ENCODE data around the gene F2RL3. TPM values are rescaled to one million over a fixed set of nuclear protein-coding genes. Genes with fewer than 3 reads are reported as not detected.
"Not testable (repeated sequence)": the region's sequence is repeated elsewhere in the genome, so short reads cannot be mapped to it uniquely, and the experiment has no call there.

Gene F2RL3
- total RNA-seq, 1 donor from 2014 or later: 33.9 TPM

DNA sequence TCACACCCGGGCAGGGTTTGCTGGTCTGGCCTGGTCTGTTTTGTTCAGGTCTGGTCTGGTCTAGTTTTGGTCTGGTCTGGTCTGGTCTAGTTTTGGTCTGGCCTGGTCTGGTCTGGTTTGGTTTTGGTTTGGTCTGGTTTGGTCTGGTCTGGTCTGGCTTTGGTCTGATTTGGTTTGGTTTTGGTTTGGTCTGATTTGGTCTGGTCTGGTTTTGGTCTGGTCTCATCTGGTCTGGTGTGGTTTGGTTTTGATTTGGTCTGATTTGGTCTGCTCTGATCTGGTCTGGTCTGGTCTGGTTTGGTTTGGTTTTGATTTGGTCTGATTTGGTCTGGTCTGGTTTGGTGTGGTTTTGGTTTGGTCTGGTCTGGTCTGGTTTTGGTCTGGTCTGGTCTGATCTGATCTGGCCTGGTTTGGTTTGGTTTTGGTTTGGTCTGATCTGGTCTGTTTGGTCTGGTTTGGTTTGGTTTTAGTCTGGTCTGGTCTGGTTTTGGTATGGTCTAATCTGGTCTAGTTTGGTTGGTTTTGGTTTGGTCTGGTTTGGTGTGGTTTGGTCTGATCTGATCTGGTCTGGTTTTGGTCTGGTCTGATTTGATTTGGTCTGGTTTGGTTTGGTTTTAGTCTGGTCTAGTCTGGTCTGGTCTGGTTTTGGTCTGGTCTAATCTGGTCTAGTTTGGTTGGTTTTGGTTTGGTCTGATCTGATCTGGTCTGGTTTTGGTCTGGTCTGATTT, 14.4 kb upstream of the F2RL3 start:
- no peak for DNase-seq (ENCODE audit: low spot score)

DNA sequence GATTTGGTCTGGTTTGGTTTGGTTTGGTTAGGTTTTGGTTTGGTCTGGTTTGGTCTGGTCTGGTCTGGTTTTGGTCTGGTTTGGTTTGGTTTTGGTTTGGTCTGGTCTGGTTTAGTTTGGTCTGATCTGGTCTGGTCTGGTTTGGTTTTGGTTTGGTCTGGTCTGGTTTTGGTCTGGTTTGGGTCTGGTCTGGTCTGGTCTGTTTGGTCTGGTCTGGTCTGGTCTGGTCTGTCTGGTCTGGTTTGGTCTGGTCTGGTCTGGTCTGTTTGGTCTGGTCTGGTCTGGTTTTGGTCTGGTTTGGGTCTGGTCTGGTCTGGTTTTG, 13.9 kb upstream of the F2RL3 start:
- DNase-seq (ENCODE audit: low spot score): not testable (repeated sequence)

DNA sequence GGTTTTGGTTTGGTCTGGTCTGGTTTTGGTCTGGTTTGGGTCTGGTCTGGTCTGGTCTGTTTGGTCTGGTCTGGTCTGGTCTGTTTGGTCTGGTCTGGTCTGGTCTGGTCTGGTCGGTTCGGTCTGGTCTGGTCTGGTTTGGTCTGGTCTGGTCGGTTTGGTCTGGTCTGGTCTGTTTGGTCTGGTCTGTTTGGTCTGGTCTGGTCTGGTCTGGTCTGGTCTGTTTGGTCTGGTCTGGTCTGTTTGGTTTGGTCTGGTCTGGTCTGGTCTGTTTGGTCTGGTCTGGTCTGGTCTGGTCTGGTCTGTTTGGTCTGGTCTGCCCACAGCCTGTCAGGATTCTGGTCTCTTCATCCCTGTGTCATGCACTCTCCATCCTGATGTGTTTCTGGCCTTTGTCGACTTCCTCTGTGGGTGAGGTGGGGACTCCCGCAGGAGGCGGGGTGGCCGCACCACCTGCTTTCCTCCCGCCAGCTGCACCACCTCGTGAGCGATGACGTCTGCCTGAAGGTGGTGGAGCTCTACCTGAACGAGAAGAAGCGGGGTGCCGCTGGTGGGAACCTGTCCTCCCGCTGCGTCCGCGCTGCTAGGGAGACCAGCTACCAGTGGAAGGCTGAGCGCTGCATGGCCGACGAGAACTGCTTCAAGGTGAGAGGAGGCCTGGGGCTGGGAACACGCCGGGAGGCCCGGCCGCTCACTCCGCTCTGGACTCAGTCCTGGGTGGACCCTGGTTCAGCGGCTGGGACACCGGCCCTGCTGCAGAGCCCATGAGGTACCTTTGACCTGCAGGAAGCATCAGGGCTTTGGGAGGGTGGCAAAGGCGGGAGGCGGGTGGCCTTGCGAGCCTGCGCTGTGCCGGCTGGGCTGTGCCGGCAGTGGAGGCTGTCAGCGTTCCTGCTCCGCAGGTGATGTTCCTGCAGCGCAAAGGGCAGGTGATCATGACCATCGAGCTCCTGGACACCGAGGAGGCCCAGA, 12.9 kb upstream of the F2RL3 start:
- DNase-seq (ENCODE audit: low spot score): no peak

DNA sequence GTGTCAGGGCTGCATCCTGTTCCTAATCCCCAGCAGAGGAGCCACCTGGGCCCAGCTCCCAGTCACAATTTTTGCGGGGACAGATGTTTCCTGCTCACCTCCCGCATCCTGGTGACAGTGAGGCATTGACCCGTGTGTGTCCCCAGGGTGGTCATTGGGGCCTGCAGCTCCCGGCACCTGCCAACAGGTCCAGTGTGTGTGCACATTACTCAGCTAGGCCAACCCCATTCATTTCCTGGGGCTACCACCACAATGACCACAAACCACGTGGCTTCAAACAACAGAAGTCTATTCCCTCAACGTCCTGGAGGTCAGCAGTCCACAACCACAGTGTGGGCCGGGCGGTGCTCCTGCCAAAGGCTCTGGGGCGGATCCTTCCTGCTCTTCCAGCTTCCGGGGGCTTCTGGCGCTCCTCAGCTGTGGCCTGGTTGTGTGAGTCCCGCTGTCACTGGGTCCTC, 11.9 kb upstream of the F2RL3 start:
- DNase-seq (ENCODE audit: low spot score): no peak

DNA sequence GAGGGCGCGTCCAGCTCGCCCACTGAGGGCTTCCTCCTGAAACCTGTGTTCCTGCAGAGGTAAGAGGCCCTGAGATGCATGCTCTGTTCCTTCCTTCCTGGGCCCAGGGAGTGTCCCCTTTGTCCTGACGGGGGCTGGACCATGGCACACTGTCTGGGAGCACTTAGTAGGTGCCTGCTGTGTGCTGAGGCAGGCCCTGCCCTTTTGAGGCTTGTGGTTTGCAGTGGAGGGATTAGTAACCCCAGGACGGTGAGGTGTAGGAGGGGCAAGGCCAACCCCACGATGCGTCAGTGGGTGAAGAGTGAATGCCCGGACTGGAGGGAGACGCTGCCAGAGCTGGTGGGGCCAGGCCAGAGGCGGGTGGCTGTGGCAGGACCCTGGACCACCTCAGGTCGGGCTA, 11.2 kb upstream of the F2RL3 start:
- no peak for DNase-seq (ENCODE audit: low spot score)

DNA sequence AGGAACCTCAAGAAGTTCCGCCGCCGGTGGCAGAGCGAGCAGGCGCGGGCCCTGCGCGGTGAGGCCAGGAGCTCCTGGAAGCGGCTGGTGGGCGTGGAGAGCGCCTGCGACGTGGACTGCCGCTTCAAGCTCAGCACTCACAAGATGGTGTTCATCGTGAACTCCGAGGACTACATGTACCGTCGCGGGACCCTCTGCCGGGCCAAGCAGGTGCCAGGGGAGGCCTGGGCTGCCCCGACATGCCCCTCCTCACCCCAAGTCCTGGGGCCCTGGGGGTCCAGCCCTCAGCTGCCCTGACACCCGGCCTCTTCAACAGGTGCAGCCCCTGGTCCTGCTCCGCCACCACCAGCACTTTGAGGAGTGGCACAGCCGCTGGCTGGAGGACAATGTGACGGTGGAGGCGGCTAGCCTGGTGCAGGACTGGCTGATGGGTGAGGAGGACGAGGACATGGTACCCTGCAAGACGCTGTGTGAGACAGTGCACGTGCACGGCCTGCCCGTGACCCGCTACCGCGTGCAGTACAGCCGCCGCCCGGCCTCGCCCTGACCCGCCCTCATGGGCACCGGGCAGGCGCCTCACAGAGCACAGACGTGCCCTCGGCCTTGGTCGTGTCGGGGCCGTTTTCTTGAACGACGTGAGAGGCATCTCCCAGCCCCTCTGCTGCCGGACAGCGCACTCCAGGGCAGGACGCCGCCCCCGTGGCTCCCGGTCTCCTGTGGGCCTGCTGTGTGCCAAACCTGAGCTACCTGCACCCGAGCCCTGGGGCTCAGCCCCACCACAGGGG, 10.4 kb upstream of the F2RL3 start:
- DNase-seq (ENCODE audit: low spot score): no peak

DNA sequence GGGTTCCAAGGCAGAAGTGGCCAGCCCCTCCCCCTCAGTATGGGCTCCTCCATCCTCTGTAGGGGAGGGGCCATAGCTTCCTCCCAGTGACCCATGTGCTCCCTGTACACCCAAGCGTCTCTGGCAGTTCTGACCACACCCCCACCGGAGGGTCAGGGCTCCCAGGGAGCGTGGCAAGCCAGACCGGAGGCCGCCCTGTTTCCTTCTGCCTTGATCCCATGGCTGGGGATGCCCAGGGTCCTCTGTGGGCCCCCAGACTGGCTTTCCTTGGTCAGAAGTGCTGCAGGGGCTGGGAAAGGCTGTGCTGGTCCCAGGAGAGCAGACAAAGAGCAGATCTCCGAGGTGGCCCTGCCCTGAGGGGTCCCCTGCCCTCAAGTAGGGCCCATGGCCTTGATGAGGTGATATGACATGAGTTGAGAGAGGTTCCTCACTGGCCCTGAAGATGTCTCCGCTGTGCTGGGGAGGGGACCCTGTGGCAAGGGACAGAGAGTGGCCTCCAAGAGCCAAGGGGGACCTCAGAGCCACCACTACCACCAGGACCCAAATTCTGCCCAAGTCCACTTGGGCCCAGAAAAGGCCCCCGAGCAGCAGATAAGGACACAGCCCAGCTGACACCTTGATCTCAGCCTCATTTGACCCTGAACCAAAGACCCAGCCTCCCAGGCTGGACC, 7.8 kb upstream of the F2RL3 start:
- DNase-seq (ENCODE audit: low spot score): no peak

DNA sequence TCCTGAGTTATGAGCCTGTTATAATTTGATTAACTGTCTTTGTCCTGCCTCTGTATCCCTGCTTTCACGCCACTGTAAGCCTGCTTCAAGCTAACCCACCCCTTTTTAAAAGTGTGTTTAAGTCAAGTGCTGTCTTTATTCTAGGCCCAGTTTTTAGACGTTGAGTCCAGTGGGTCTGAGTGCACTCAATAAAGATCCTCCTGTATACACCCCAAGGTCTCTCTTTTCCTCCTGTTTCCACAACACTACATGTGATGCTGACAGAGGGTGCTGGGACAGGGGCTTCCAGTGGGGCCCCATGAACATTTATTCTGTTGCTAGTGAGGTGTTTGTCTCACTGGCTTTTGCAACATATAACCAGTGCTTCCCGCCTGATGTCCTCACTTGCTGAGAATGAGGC, 6.7 kb upstream of the F2RL3 start:
- DNase-seq (ENCODE audit: low spot score): no peak

DNA sequence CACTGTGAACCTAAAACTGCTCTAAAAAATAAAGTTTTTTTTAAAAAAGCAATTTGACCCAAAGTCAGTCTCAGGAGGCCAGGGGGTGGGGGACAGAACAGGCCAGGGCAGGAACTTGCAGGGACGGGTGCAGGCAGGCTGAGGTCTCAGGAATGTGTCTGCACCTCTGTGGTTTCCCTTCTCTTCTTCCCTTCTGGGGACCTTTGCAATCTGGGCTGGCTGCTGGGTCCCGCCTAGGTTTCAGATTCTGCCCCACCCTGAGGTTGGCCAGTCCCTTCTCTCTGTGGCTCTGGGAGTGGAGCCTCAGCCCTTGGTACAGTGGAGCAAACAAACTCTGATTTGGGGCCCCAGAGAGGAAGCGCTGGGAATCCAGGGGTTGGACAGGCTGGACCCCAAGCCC, 5.3 kb upstream of the F2RL3 start:
- DNase-seq (ENCODE audit: low spot score): no peak

DNA sequence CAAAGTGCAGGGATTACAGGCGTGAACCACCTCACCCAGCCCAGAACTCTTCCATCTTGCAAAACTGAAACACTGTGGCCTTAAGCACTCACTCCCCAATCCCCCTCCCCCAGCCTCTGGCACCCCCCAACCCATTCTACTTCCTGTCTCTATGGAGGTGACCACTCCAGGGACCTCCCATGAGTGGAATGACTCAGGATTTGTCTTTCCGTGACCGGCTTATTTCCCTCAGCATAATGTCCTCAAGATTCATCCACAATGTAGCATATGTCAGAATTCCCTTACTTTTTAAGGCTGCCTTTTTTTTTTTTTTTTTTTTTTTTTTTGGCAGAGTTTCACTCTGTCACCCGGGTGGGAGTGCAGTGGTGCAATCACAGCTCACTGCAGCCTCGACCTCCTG, 3.6 kb upstream of the F2RL3 start:
- no peak for DNase-seq (ENCODE audit: low spot score)

DNA sequence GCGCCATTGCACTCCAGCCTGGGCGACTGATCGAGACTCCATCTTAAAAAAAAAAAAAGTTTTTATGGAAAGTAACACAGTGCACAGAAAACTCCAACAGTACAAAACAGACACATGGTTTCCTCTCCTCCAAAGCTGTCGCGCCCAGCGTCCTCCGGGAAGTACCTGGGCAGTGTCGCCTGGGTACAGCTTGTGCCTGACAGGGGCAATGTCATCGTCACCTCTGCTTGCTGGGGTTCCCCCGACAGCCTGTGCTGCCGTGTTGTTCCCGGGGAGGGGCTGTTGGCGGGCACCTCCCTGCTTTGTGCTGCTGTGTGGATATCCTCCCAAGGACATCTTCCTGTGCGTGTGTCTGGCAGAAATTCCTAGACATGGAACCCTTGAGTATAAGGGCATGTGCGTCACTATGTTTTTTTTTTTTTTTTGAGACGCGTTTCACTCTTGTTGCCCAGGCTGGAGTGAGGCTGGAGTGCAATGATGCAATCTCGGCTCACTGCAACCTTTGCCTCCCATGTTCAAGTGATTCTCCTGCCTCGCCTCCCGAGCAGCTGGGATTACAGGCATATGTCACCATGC, 2.4 kb upstream of the F2RL3 start:
- DNase-seq (ENCODE audit: low spot score): no peak

DNA sequence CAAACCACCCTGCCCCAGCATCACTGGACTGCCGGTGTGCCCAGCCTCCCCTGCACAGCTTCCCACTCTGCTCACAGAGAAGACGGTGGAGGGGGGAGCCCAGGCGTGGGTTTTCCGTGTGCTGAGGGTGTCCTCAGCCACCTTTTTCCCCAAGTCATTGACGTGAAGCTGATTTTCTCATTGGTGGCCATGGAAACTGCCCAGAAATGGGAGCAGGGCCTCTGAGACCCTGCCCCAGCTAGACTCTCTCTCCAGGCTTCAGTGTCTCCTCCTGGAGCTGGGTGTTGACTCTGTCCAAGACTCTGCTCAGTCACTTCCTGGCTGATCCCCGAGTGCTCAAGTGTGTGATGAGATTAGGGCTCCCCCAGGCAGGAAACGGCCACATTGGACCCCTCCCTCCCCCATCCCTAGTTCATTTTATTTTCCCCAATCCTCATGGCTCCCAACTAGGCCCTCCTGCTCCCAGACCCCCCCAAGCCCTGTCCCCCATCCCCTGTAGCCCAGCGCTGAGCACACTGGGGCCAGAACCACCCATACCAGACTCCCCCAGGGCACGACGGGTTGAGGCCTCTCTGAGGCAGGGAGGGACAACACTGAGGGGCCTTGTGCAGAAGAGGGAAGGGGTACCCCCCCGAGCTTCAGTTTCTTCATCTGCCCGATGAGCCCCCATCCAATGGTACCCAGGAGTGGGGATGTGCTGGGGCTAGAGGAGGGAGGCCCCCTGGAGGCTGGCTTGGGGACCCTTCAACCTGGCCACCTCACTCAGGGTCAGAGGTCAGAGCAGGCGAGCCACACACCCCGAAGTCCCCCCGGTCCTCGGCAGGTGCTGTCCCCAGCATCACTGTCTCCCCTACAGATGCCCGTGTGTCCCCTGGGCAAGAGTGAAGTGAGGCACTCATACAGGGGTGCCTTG, 1.2 kb upstream of the F2RL3 start:
- no peak for DNase-seq (ENCODE audit: low spot score)

DNA sequence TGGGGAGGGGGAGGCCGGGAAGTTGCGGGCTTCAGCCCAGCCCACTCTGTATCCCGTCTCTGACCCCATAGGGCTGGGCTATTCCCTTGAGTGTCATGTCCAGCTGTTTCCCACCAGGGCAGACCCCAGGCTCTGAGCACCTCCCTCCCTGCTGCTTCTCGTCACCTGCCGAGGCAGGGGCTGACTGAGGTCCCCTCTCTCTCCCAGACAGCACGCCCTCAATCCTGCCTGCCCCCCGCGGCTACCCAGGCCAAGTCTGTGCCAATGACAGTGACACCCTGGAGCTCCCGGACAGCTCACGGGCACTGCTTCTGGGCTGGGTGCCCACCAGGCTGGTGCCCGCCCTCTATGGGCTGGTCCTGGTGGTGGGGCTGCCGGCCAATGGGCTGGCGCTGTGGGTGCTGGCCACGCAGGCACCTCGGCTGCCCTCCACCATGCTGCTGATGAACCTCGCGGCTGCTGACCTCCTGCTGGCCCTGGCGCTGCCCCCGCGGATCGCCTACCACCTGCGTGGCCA, 625 bp downstream of the F2RL3 start:
- no peak for DNase-seq (ENCODE audit: low spot score)

DNA sequence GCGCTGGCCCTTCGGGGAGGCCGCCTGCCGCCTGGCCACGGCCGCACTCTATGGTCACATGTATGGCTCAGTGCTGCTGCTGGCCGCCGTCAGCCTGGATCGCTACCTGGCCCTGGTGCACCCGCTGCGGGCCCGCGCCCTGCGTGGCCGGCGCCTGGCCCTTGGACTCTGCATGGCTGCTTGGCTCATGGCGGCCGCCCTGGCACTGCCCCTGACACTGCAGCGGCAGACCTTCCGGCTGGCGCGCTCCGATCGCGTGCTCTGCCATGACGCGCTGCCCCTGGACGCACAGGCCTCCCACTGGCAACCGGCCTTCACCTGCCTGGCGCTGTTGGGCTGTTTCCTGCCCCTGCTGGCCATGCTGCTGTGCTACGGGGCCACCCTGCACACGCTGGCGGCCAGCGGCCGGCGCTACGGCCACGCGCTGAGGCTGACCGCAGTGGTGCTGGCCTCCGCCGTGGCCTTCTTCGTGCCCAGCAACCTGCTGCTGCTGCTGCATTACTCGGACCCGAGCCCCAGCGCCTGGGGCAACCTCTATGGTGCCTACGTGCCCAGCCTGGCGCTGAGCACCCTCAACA, 1.2 kb downstream of the F2RL3 start:
- no peak for DNase-seq (ENCODE audit: low spot score)

DNA sequence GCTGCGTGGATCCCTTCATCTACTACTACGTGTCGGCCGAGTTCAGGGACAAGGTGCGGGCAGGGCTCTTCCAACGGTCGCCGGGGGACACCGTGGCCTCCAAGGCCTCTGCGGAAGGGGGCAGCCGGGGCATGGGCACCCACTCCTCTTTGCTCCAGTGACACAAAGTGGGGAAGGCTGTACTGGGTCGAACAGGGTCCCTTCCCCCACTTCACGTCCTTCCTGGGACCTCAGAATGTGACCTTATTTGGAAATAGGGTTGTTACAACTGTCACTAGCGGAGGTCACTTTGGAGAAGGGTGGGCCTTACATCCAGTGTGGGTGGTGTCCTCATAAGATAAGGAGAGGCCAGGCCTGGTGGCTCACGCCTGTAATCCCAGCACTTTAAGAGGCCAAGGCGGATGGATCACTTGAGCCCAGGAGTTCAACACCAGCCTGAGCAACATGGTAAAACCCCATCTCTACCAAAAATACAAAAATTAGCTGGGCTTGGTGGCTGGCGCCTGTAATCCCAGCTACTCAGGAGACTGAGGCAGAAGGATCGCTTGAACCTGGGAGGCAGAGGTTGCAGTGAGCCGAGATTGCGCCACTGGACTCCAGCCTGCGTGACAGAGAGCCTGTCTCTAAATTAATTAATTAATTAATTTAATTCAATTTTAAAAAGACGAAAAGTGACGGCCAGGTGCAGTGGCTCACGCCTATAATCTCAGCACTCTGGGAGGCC, 1.8 kb downstream of the F2RL3 start:
- no peak for DNase-seq (ENCODE audit: low spot score)

DNA sequence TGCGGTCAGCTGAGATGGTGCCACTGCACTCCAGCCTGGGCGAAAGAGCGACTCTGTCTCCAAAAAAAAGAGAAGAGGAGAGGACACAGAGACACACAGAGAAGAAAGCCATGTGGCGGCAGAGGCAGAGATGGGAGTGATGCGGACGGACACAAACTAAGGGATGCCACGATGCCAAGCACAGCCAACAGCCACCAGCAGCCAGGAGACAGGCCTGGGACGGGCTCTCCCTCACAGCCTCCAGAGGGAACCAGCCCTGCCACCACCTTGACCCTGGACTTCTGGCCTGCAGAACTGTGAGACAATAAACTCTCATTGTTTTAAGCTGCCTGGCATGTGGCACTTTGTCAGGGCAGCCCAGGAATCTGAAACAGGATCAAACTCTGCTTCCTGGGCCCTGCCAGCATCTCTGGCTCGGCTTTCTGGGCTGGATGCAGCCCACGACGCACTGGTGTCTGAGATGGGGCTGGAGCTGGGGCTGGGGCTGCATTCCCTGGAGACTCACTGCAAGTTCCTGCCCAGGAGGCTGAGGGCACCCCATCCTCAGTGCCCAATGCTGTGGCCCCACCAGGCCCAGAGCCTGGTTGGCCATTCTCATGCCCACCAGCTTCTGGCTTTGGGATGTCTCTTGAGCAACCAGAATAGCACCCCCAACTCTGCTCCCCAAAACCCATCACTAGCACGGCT, 3.0 kb downstream of the F2RL3 start:
- DNase-seq (ENCODE audit: low spot score): no peak

DNA sequence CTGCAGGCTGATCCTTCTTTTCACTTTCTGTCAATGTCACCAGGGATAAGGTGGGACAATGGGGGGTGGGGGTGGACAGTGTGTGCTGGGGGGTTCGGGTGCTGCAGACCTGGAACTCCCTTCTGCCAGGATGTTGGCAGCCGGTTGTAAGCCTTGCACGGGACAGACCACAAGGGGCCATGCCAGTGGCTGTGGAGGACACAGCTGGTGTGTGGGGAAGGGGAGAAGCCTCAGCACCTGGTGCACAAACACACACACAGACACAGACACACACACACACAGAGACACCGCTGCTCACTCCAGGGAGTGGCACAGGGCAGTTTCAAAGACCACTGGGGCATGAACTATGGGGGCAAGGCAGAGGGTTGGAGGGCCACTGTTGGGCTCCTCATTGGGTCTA, 3.6 kb downstream of the F2RL3 start:
- DNase-seq (ENCODE audit: low spot score): no peak

Measured in mesenteric fat pad (tissue), 1 donor.